Myometrial cell (primary cell): ENCODE measurements around the gene OR6M1. TPM values are rescaled to one million over a fixed set of nuclear protein-coding genes. Genes with fewer than 3 reads are reported as not detected.

ENCODE experiments used
- total RNA-seq: library from RNA; depleted of rRNA; stranded (reverse); fragments of >200 nt; gene quantifications from 2 replicates; pipeline ENCODE4 v1.2.3, GENCODE V29; 2015

The OR6M1 gene
- not detected in 2 replicates for total RNA-seq

GRCh38 chr11:123806249-123806648, at the start of gene OR6M1:
OR6M1 (minus strand) TSS chr11:123806349; CDS start chr11:123806349, 0 bp downstream.

Other genes starting within 250 kb of the OR6M1 start
- gene SCN3B, start 151.7 kb downstream of the OR6M1 start, total RNA-seq = 0.18 TPM in 1 of 2 replicates, not detected in the other
- gene ZNF202, start 64.7 kb downstream of the OR6M1 start, total RNA-seq = 2.9 and 5.7 TPM in 2 replicates
- gene OR6X1, start 51.8 kb downstream of the OR6M1 start, total RNA-seq = not detected in 2 replicates
- gene TMEM225, start 79.3 kb upstream of the OR6M1 start, total RNA-seq = not detected in 2 replicates
- gene OR8D4, start 95.8 kb upstream of the OR6M1 start, total RNA-seq = not detected in 2 replicates
- gene OR4D5, start 133.3 kb upstream of the OR6M1 start, total RNA-seq = not detected in 2 replicates
- gene OR6T1, start 137.5 kb upstream of the OR6M1 start, total RNA-seq = not detected in 2 replicates
- not detected in 2 replicates for gene OR10S1, start 171.4 kb upstream of the OR6M1 start, total RNA-seq
- gene OR10G6, start 188.8 kb upstream of the OR6M1 start, total RNA-seq = not detected in 2 replicates
- not detected in 2 replicates for gene OR10G4, start 206.6 kb upstream of the OR6M1 start, total RNA-seq
- gene OR10G9, start 216.7 kb upstream of the OR6M1 start, total RNA-seq = not detected in 2 replicates
- not detected in 2 replicates for gene OR10G8, start 220.4 kb upstream of the OR6M1 start, total RNA-seq
- gene OR10G7, start 235.0 kb upstream of the OR6M1 start, total RNA-seq = not detected in 2 replicates